Cardiac septum (tissue), 1 donor: Measurements from ENCODE around the gene SAMD14. TPM values are rescaled to one million over a fixed set of nuclear protein-coding genes. Genes with fewer than 3 reads are reported as not detected.

Experiments used
- DNase-seq: peaks from one replicate; pipeline ENCODE4 v3.0.0-alpha.2; 2020; ENCODE audit warnings: low spot score
- intact Hi-C: fragments of 100-400 bp; cut with DNase I; formaldehyde crosslinking; loops from one replicate; pipeline ENCODE4 v1.14.0; 2022
- total RNA-seq: library from RNA; stranded (reverse); fragmentation: NEBNext Ultra II Directional; extraction: Animal tissue kit (Norgen Biotek cat#: 25700); gene quantifications from one replicate; pipeline ENCODE4 v1.2.1, GENCODE V29; 2021
- donor health status: DM: no; HTN: no; CAD: no.

Gene SAMD14
- total RNA-seq, 1 donor from 2014 or later: 4.4 TPM

DNA sequence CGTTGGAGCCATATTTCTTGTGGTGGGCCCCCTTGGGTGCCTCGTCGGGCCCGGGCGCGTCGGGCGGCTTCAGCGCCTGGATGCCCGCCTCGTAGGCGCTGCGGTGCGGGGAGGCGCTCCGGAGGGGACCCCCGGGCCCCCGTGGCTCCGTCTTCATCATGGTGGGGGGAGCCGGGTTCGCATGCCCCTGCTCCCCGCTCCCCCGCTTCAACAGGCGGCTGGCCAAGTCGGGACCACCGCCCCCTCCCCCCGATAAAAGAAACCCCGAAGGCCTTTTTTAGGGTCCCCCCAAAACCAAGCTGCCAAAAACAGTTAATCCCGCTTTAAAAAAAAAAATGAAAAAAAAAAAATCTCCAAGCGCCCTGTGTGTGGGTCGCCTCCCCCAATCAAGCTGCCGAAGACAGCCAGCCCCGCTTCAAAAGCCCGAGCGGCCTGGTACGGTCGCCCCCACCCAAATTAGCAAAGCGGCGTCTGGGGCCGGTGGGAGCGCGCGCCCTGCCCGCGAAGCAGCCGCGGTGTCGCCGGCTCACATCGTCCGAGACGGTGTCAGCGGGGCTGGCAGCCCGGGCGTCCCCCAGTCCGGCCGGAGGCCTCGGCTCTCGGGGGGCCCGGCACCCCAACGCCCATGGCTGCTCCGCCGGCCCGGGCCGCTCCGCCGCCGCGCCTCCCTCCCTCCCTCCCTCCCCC is 20.5 kb upstream of the SAMD14 start, which contains the start of gene PPP1R9B:
PPP1R9B (minus strand) TSS at position 324 of the 687 bp plus-strand sequence; CDS start at position 160, 164 bp downstream.
- peak; percentile 75 for DNase-seq
- intact Hi-C loops: loop anchor here (2.0 kb wide), 1 partner anchor 14 kb away; no protein-coding TSS in a partner anchor

DNA sequence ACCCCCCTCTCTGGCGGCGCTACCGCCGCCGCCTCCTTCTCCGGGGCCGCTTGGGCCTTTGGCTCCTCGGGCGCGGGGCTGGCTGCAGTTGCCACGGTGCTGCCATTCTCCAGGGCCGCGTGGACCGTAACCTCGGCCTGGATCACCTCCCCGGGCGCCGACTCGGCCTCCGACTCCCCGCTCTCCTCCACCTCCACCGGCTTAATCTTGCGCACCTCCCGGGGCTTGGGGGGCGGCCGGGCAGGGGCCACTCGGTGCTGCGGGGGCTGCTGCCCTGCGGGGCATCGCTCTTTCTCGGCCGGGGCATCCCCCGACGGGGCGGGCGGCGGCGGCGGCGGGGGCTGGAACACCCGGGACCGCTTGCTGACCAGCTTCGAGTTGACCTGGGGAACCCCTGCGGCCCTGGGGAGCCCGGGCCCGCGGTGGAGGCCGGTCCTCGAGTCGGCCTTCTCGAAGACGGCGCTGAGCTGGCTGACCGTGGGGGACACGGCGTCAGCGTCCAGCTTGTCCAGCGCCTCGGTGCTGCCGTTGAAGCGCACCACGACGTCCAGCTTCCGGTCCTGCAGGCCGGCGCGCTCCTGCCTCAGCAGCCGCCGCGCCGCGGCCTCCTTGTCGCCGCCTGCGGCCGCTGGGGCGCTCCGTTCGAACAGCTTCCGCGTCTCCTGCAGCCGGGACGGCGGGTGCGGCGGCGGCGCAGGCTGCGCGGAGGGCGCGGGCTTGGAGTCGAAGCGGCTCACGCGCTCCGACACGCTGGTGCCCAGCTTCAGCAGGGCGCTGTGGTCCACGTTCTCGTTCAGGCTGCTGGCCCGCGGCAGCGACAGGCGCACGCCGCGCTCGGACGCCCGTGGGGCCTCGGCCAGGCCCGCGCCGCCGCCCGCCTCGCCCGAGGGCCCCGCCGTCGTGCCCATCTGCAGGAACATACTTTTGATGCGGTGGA is 19.7 kb upstream of the SAMD14 start:
- intact Hi-C loops: loop anchor here (2.0 to 5.0 kb wide), 2 partner anchors 15 to 37 kb away; no protein-coding TSS in a partner anchor
- DNase-seq: peak; percentile 85

DNA sequence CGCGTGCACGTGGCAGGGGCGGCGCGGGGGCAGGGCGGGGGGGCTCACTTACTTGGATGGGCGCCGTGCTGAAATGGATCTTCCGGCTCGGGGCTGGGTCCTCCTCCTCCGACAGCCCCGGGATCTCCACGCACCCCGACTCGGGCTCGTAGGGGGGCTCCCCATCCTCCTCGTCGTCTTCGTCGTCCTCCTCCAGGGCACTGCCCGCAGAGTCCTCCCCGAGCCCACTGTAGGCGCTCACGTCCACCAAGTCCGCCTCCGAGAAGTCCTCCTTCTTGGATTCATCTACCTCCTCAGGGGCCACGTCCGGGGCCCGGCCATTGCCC is 19.1 kb upstream of the SAMD14 start:
- intact Hi-C loops: loop anchor here (5.0 kb wide), 1 partner anchor 37 kb away; no protein-coding TSS in a partner anchor
- no peak for DNase-seq

DNA sequence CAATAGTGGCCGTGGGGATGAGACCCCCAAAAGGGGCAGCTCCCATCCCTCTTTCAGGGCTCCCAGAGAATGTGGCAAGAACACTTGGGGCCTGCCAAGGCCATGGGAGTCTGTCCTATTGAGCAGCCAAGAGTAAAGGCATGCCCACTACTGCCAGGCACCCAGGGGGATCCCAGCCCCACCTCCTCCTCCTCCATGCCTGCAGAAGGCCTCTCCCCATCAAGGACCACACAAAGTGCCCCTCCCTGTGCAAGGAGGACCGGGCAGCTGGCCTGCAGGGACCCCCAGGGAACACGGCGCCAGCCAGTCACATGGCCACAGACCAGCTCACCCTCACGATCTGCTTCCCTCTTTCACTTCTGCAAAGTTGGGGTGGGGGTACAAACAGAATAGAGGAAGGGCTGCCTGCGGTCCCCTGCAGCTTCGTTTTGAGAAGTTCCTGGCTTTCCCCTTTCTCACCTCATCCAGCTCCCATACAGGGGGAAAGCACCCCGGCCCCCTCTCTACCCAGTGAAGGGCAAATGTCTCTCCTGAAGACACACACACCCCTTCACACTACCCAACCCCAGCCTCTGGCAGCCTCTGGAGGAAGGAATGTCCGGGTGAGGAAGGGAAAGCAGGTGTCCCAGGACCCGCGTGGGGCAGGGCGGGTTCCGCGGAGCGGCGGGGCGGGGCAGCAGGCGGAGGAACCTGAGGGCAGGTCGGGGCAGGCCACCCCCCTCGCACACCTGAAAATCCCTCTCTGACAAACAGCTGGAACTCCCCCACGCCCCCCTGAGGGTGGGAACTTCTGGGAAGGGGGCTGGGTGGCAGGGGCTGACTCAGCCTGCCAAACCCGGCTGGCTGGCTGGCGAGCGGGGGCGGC is 18.5 kb upstream of the SAMD14 start:
- intact Hi-C loops: loop anchor here (5.0 kb wide), 1 partner anchor 36 kb away; no protein-coding TSS in a partner anchor
- peak; percentile 88 for DNase-seq

DNA sequence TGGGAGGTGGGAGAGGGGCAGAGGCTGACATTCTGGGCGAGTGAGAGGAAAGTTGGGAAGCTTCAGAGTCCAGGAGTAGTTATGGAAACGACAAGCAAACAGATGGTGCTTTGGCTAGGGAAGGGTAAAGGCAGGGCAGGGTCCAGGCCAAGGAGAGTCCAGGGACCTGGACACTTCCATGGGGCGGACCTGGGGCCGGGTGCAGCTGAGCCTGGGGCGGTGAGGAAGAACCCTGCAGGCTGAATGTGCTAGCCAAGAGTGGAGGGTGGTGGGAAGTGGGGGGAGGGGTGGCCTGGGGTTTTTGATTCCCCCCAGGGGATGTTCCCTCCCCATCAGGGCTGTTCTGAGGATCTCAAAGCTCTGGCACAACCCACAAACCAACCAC is 17.9 kb upstream of the SAMD14 start:
- intact Hi-C loops: loop anchor here (5.0 kb wide), 1 partner anchor 36 kb away; no protein-coding TSS in a partner anchor
- DNase-seq: no peak

- no peak for DNase-seq
- intact Hi-C loops: loop anchor here (5.0 kb wide), 1 partner anchor 35 kb away; no protein-coding TSS in a partner anchor
Measured at GRCh38 chr17:50146927-50147665, 17.1 kb upstream of the SAMD14 start.

GRCh38 chr17:50146230-50146926 is 16.4 kb upstream of the SAMD14 start:
- intact Hi-C loops: loop anchor here (5.0 kb wide), 1 partner anchor 34 kb away; no protein-coding TSS in a partner anchor
- no peak for DNase-seq

DNA sequence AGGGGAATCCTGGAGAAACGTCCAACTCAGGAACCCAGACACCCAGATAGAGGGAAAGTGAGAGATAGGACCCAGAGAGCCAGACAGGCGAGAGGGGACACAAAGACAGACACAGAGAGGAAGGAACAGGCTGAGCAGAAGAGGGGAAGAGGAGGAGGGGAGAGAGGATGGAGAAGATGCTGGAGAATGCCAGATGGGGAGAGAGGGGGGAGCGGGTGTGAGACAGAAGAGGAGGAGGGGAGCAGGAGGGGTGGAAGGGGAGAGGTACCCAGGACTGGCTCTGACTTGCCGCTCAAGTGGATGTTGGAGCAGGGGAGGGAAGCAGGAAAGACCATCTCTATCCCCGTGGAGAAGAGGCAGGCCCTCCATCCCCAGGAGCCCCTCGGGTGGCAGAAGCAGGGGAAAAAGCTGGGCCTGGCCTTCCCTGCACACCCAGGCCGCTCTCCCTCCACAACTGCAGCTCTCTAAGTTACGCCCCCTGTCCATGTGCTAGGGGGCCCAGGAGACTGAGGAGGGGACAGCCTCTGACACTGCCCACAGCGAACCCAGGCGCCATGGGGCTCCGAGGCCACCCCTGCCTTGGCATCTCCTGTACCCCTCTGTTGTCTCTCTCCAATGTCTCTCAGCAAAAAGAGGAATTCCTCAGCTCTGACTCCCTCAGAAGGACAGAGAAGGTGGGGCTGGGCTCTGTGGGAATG is 15.7 kb upstream of the SAMD14 start:
- intact Hi-C loops: loop anchor here (5.0 kb wide), 1 partner anchor 33 kb away; no protein-coding TSS in a partner anchor
- DNase-seq: no peak

GRCh38 chr17:50144845-50145531 is 15.0 kb upstream of the SAMD14 start:
- DNase-seq: no peak
- intact Hi-C loops: loop anchor here (5.0 kb wide), 1 partner anchor 33 kb away; no protein-coding TSS in a partner anchor

- intact Hi-C loops: no loop called here
- no peak for DNase-seq
Measured at GRCh38 chr17:50144355-50144754, 14.4 kb upstream of the SAMD14 start.

GRCh38 chr17:50143461-50144176 is 13.7 kb upstream of the SAMD14 start:
- intact Hi-C loops: no loop called here

GRCh38 chr17:50141745-50142110 is 11.8 kb upstream of the SAMD14 start:
- intact Hi-C loops: loop anchor here (2.0 kb wide), 1 partner anchor 19 kb away; no protein-coding TSS in a partner anchor

More at GRCh38 chr17:50143461-50144176, 13.7 kb upstream of the SAMD14 start:
- no peak for DNase-seq

DNA sequence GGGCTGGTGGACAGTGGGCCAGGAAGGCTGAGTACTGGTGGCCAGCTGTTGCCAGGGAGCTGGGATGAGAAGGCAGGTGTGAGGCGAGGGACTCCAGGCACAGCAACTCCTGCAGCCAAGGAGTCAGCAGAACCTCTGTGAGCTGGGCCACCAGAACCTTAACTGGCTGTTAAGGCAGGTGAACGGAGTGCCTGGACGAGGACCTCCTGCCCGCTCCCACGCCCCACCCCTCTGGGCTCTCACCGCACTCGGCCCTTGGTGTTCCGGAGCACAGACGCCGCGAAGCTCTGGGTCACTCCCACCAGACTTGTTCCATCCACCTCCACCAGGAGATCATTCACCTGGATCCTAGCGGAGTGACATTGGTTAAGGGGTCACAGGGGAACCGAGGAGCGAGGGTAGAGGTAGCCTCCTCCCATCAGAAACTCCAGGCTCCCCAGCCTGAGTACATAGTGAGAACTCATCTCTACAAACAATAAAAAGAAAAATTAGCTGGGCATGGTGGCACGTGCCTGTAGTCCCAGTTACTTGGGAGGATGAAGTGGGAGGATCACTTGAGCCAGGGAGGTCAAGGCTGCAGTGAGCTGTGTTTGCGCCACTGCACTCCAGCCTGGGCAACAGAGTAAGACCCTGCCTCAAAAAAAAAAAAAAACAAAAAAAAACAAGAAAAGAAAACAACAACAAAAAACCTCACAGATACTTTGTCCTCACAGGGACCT is 11.2 kb upstream of the SAMD14 start:
- intact Hi-C loops: loop anchor here (2.0 kb wide), 1 partner anchor 20 kb away; no protein-coding TSS in a partner anchor
- DNase-seq: no peak

More at GRCh38 chr17:50141745-50142110, 11.8 kb upstream of the SAMD14 start:
- no peak for DNase-seq

DNA sequence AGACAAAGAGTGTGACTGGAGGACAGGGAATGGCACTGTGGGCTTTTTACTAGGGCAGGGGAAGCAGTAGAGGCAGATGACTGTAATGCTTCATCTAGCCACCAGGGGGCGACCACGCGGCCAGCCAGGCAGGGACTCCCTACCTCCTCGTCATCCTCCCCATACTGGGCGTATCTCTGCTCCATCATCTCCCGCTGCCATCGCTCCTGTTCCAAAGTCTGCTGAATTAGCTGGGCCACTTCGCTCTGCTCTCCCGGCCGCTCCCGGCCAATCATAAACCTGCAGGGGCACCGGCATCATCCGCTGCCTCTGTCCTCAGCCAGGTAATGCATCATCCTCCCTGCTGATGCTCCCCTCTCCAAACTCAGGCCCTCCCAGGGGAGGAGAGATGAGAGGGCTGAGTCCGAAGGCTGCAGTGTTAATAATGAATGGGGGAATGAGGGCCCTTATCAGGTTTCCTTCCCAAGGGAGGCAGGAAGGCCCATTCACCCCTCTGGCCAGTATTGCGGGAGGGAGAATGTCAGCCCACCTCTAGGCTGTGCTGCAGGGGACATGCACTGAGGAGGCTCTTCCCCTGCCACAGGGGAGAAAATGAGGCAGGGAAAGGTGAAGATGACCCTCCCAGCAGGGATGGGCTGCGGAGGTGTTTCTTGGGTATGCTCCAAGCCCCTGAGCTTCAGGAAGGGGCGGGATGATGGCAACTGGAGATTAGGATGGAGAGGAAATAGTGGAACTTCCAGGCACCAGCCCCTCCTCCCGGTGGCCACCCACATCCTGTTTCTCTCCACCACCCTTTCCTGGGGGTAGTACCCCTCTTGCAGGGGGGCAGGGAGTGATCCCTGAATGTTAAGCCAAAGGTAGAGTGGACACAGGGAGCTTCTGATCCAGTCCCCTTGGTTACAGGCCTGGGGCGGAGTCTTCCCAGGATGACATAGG is 10.3 kb upstream of the SAMD14 start:
- DNase-seq: peak; percentile 93
- intact Hi-C loops: loop anchor here (2.0 kb wide), 1 partner anchor 21 kb away; no protein-coding TSS in a partner anchor
